GM10266 (cell line): Measurements from ENCODE around the gene THAP2.

Experiments used
- DNase-seq: peaks from one replicate; pipeline ENCODE4 v3.0.0; 2012; ENCODE audit errors: extremely low spot score
- TF ChIP-seq, protein P1 (sequence below): IDR thresholded peaks from 2 replicates; pipeline ENCODE4 v1.5.1; 2012; ENCODE audit warnings: mild to moderate bottlenecking, low read depth; ENCODE audit not compliant: control insufficient read depth, insufficient read depth; ENCODE audit errors: missing control alignments

The THAP2 gene

DNA sequence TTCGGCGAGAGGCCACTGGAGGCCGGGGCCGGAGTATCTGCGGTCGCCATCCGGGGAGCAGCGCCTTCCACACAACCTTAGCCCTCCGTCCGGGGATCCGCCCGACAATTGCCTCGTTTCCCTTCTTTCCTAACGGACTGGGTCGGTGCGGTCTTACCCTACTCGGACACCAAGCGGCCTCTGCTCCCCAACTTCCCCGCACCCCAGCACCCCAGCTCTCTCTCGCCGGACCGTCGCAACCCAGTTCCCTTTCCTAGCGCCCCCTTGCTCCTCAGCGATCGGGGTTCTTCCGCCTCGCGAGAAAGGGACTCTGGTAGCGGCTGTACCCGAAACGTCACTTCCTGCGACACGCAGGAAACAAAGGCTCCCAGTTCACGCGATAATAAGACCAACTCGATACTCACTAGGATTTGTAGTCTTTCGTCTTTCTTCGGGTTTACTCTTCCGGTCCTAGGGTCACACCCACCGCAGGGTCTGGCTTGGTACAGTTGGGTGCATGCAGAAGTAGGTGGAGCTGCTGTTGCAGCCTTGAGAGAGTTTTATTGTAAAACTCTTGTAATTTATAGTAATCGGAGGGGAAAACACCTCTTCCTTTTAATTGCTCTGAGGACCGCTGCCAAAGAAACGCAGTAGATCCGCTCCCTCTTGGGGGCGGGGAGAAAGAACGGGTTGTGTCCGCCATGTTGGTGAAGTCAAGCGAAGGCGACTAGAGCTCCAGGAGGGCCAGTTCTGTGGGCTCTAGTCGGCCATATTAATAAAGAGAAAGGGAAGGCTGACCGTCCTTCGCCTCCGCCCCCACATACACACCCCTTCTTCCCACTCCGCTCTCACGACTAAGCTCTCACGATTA, at the start of gene THAP2, which contains the start of gene ZFC3H1:
Gene THAP2, plus strand, starts transcription at position 741 of the 850 bp plus-strand sequence. CDS start 209 bp downstream, outside the sequence.
Gene ZFC3H1, minus strand, starts transcription at position 288 of the 850 bp plus-strand sequence. Its CDS starts 238 bp downstream, at position 50.
- peak; percentile 86 for DNase-seq
- TF ChIP-seq, protein P1, sequence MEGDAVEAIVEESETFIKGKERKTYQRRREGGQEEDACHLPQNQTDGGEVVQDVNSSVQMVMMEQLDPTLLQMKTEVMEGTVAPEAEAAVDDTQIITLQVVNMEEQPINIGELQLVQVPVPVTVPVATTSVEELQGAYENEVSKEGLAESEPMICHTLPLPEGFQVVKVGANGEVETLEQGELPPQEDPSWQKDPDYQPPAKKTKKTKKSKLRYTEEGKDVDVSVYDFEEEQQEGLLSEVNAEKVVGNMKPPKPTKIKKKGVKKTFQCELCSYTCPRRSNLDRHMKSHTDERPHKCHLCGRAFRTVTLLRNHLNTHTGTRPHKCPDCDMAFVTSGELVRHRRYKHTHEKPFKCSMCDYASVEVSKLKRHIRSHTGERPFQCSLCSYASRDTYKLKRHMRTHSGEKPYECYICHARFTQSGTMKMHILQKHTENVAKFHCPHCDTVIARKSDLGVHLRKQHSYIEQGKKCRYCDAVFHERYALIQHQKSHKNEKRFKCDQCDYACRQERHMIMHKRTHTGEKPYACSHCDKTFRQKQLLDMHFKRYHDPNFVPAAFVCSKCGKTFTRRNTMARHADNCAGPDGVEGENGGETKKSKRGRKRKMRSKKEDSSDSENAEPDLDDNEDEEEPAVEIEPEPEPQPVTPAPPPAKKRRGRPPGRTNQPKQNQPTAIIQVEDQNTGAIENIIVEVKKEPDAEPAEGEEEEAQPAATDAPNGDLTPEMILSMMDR, result peak; percentile 49

DNA sequence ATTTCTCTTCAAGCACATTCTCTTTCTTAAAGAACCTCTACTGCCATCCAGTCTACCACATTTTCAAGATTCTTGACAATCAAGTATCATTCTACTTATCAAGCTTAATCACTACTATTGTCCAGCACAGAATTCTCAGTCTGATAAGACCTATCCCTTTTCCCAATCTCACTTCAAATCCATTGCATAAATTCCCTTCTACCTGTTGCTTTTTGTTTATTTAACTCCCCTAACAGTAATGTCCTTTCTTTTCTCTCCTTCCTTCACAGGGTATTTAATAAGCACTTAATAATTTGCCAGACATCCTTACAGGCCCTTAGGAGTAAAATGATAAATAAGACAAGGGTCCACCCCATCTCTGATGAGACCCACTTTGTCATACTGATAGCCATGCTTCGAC, 42.2 kb upstream of the THAP2 start:
- DNase-seq, result no peak
- TF ChIP-seq, protein P1, result no peak

DNA sequence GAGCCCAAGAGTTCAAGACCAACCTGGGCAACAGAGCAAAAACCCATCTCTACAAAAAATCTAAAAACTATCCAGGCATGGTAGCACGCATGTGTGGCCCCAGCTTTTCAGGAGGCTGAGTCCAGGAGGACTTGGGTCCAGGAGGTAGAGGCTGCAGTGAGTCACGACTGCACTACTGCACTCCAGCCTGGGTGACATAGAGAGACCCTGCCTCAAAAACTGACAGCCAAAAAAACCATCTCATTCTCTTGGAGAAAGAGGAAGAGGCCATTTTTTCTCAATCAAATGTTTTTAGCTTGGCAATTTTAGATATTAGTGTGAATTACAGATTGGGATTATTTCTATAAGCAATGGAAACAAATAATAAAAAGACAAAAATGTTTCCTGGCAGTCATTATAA, 38.6 kb upstream of the THAP2 start:
- TF ChIP-seq, protein P1, result no peak

DNA sequence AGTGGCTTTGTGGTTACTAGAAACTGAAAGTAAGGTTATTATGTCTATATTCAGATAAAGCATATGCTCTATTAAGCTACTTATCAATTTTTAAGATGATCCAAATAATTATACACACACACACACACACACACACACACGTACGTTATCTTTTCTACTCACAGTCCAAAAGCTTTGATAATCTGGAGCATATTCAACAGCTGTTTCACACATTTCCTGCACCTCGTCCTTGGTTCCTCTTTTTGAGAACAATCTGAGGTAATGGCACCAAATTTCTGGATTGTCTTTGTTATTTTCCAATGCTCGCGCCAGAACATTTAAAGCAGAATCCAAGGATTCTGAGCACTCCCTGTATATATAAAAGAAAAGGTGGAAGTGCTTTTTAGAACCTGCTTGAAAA, 38.0 kb upstream of the THAP2 start:
- TF ChIP-seq, protein P1, result no peak
- DNase-seq, result no peak

More for the DNA sequence above, 38.6 kb upstream of the THAP2 start:
- DNase-seq, result no peak

DNA sequence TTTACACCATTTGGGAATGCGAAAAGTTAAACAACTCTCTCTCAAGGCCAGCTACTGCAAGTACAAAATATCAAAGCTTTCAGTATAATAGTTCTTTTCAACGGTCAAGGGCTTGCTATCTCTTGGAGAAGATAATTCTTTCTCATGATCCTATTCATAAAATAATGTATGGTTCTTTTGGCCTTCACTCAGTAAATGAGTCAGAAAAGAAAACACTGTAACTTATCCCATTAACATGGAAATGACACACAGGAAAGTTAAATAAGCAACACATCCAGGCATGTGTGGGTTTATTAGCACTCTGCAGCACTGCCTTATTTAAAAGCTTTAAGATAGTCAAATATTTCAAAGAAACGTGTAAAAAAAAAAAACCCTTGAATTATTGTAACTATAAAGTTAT, 37.3 kb upstream of the THAP2 start:
- DNase-seq, result no peak
- TF ChIP-seq, protein P1, result no peak

DNA sequence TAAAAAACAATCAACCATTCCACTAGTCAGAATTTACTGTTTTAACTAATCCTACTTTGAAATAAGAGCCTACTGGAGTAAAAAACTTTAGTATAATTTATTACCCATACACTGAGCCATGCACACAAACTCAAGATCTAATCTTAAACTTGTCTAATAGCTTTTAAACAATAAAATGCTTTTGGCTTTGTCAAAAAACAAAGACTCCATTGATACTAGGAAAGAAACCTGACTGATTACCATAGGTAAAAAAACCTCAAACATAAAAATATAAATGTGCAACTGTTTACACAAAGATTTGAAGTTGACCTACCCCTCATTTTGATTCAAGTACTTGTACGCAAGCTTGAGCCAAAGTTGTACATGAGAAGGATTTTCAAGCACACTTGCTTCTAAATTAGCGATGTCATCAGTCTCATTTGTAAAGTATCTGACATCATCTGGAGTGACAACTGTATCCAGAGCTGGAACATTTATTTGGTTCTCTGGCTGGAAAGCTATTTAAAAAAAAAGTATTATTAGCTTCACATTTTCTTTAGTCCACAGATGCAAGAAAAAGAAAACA, 36.6 kb upstream of the THAP2 start:
- TF ChIP-seq, protein P1, result no peak
- DNase-seq, result no peak

DNA sequence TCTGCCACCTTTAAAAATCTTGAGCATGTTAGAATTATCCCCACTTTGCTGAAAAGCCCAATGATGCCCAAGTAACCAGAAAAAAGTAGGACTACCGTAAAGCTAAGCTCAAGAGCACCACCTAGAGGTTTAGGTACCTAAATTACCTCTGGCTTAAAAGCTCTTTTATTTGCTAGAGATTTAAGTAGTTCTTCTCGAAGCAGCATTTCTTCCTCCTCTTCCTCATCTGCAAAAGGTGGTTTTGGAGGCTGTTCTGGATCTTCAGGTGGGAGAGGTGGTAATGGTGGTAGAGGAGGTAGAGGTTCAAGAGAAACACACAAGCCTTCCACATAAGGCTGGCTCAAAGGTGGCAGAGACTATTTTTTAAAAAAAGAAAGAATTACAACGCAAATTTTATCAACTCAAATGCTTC, 27.4 kb upstream of the THAP2 start:
- DNase-seq, result peak; percentile 29
- TF ChIP-seq, protein P1, result peak; percentile 65
